ENCODE data around the gene CCDC194.

GRCh38 chr19:17415121-17415520, 21.1 kb upstream of the CCDC194 start:
- TF ChIP-seq, protein P1, sequence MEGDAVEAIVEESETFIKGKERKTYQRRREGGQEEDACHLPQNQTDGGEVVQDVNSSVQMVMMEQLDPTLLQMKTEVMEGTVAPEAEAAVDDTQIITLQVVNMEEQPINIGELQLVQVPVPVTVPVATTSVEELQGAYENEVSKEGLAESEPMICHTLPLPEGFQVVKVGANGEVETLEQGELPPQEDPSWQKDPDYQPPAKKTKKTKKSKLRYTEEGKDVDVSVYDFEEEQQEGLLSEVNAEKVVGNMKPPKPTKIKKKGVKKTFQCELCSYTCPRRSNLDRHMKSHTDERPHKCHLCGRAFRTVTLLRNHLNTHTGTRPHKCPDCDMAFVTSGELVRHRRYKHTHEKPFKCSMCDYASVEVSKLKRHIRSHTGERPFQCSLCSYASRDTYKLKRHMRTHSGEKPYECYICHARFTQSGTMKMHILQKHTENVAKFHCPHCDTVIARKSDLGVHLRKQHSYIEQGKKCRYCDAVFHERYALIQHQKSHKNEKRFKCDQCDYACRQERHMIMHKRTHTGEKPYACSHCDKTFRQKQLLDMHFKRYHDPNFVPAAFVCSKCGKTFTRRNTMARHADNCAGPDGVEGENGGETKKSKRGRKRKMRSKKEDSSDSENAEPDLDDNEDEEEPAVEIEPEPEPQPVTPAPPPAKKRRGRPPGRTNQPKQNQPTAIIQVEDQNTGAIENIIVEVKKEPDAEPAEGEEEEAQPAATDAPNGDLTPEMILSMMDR (IDR thresholded peaks at IDR 0.05; ENCODE audit: control extremely low read depth in 1 of 3, insufficient read depth in 1 of 3, low read depth in 1 of 3, low read length in 3 of 3): no peak
- TF ChIP-seq POLR2A (IDR thresholded peaks at IDR 0.05; ENCODE audit: control extremely low read depth in 1 of 2, low read depth in 2 of 2, low read length in 2 of 2) (peak in 1 of 2 experiments; percentile 29; a peak in 1 of 3 replicates), ATF2 (IDR thresholded peaks at IDR 0.05; ENCODE audit: low read length) (no peak), EZH2 (IDR thresholded peaks at IDR 0.05; ENCODE audit: low read depth, low read length, severe bottlenecking) (no peak), RAD21 (IDR thresholded peaks at IDR 0.05 in 1 of 2, conservative IDR thresholded peaks at IDR 0.05 in 1 of 2; ENCODE audit: low read depth in 2 of 2, low read length in 2 of 2) (no peak), YY1 (IDR thresholded peaks at IDR 0.05; ENCODE audit: low read depth, low read length) (no peak), JUND (IDR thresholded peaks at IDR 0.05; ENCODE audit: low read length) (no peak), NRF1 (IDR thresholded peaks at IDR 0.05; ENCODE audit: low read depth, low read length) (no peak), KDM1A (IDR thresholded peaks at IDR 0.05; ENCODE audit: borderline replicate concordance, low read length) (no peak)
